ENCODE results near the gene GPR61.

Gene GPR61

DNA sequence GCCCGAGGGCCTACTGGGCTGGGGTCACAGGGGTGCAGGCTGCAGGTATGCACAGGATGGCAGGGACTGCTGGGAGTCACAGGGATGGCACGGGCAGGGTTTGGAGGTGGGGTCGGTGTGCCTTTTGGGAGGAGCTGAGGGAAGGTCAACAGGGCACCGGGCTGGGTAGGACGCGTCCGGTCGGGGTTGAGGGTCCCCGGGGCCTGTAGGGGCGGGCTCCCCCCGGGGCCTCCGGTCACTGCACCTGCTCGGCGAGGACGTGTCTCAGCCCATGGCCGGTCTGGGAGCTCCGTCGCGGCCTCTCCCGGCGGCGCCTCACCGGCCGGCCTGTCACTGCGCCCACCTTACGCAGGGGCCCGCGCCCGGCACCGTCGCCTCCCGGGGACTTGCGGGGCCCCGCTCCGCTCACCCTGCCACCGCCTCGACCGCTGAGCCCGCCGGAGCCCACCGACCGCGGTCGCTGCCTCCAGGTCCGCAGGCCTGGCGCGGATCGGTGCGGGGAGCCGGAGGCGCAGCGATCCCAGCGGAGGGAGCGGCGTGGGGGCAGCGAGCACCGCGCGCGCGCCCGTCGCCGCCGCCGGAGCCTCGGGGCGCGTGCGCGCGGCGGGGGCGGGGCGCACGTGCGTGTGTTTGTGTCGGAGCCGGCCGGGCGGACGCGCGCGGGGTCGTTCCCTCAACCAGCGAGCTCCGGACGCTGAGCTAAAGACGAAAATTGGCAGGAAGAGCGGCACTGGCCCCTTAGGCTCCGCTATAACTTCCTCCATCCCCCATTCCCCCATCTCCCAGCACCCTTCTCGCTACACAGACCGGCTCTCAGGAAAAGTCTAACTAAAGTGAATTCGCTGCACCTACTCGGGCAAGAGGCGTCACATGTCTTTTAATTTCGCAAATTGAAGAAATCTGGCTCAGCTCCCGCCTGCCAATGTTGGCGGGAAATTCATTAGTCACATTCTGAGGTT is 30.2 kb upstream of the GPR61 start, which contains the start of gene AMIGO1:
TSS of gene AMIGO1 (minus strand) at position 552 of the 959 bp plus-strand sequence. CDS start 815 bp downstream, outside the sequence.
- no peak for FAIRE-seq

DNA sequence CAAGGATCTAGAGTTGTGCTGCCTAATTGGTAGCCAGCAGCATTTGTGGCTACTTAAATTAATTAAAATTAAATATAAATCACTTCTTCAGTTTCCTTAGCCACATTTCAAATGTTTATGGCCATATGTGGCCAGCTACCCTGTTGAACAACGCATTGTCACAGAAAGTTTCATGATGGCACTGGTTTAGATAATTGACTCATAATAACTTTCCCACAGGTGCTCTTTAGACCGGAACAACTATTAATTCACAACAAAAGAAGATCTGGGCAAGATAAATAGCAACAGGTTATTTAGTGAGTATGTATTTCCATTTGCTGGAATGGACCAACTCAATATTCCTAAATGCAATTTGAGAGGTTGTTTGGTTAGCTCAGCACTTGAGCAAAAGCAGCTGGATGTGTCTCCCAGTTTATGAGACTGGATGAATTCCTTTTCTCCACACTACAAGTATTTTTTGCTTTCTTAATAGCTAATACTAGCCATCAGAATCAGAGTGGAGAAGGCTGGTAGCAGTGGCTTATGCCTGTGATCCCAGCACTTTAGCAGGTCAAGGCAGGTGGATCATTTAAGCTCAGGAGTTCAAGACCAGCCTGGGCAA is 26.5 kb upstream of the GPR61 start:
- FAIRE-seq, result no peak

DNA sequence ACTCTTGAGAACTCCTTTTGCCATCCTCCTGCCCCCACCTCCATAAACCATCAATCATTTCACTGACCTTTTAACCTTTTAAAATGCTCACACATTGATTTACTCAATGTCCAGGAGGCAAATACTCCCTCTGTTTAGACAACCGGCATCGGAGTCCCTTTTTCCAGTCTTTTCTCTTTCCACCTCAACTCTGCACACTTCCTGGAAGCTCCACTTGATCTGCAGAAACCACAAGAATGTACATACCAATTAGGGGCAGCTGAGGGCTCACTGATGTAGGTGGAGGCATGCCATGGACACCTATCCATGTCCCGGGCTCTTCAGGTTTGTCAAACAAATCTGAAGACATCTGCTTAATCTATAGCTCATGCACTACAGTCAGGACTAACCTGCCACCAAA is 24.8 kb upstream of the GPR61 start:
- no peak for FAIRE-seq

DNA sequence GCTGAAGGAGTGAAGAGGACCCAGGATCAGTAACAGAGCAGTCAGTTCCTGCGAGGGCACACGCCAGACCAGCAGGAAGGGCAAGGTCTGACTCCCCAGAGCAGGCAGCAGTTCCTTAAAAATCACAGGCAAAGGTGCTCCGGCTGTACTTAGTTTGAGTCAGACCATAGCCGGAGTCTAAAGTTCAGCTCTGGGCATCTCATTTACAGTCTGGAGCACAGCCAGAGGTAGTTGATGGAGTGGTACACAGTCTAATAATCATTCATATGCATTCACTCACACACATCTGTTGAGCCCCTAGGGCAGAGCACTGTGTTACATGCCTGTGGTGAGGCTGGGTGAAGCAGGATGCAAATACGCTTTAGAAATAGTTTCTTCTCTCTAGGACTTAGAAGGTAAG is 22.8 kb upstream of the GPR61 start:
- no peak for FAIRE-seq

DNA sequence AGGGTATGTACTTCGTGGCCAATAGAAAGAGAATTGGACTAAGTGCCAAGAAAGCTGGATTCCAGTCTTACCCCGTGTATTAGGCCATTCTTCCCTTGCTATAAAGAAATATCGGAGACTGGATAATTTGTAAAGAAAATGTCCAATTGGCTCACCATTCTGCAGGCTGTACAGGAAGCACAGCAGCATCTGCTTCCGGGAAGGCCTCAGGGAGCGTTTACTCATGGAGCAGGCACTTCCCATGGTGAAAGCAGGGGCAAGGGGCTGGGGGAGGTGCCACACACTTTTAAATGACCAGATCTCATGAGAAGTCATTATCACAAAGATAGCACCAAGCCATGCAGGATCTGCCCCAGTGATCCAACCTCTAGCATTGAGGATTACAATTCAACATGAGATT is 22.3 kb upstream of the GPR61 start:
- no peak for FAIRE-seq

DNA sequence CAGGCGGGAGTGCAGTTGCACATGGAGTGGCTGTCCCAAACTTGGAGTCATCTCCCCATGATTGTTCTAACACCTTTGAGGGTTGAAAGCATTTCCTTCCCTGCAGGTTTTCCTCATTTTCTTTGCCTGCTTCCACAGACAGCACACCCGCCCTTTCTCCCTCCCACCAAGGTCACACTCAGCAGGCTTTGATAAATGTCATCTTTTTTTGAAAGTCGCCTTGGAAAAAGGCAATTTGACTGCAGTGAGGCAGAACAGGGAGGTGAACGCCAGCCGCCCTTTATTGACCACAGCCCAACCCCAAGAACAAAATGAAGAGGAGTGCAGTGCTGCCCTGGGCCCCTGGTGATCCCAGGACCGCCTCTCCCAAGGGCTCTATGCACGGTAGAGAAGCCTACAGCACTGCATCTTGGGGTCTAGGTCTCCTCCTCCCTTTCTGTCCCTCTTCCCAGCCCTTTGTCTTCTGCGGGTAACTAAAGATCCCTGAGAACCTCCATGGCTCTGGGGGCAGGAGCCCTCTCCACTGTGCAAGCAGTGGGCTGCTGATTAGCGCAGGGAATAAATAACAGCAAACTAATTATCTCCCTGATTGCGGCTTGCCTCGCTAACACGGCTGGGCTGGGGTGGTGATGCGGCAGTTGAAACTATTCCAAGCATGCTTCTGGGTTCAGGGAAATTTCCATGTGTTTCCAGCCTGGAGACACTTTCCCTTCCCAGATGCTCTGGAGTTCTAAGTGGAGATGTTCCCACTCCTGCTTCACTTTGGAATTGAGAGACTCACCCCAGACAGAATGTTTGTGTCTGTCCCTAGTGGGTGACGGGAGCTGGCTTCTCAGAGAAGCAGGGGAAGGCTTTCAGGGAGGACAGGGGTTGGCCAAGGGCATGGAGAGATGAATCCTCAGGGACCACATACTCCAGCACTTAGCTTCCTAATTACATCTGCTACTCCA is 18.4 kb upstream of the GPR61 start:
- no peak for FAIRE-seq

DNA sequence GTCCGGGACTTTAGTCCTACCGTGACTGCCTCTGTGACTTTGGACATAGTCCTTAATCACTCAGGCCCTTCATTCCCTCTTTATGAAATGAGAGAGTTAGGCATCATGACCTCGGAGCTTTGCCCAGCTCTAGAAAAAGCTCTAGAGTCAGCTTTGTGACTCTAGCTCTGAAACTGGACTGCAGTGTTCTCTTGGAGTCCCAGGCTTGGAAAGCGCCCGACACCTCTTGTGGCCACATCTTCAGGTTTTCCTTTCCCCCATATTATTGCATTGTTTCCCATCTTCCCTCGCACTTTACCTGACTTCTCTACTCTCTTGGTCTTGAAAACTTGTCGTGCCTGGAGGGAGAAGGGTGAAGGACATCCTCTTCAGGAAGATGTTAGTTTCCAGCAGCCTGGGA is 17.6 kb upstream of the GPR61 start:
- FAIRE-seq, result no peak

GRCh38 chr1:109523706-109524105 is 16.0 kb upstream of the GPR61 start:
- FAIRE-seq, result no peak

DNA sequence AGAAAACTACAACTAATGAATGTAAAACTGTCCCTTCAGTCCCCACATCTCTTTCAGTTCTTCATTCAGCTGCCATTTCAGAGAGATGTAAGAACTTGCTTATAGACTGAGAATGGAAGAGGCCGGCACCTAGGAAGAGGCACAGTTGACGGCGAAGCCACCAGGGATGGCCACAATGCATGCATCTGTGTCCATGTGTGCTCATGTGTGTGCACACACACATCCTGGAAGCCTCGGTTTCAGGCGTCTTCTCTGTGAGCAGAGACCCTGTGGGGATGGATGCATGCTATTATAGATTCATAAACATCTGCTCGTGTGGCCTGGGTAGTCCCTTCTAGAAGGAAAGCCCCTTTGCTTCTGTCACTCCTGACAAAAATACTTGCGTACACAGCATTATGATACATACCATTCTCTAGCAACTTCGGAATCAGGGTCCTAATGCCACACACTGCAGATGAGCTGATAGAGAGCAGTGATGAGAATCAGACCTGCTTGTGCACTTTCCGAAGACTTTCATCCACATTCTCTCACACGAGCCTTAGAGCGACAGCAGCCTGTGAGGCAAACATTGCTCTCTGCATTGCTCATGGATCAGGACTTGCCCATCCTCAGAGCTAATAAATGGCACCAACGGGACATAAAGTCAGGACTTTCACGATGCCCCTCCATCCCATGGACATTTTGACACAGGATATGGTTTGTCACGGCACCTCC is 12.4 kb upstream of the GPR61 start:
- no peak for FAIRE-seq

- FAIRE-seq, result no peak
These were observed 11.6 kb upstream of the GPR61 start for GRCh38 chr1:109527846-109528695.

DNA sequence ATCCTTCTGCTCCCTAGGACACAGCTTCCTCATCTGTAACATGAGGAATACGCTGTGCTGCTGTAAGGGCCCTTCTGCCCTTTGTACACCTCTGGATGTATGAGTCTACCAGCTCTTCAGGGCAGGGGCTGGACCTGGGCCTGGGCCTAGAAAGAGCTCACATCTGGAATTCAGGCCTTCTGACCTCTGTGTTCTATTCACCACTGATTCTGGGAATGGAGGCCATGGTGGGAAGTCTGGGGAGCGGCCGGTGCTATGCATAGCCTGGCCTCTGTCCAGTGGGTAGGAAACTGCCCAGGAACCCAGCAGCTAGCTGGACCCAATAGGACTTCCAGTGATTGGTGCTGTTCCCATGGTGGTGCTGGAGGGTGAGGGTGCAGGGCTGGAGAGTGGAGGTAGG is 11.0 kb upstream of the GPR61 start:
- FAIRE-seq, result no peak

DNA sequence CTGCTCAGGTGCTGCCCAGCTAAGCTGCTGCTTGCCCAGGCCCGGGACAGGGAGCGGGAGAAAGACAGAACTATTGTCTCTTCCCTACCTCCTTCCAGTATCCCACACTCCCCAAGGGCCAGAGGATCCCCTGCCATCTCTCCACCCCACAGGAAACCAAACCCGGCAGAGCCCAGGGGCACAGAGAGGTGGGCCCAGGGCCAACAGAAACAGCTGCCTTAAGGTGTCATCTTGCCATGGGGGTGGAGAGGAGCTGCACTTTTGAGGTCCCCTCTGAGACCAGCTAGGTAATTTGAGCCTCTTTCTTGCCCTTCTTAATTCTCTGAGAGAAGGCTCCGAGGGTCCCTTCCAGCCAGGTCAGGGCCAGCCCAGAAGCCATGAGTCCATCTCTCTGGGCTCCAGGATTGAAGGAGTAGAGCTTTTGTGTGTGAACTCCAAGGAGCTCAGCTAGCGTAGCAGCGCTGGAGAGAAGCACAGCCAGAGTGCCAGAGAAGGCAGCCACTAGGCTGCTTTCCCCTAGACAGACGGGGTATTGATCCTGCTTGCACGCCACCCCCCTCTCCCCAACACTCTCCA is 9.7 kb upstream of the GPR61 start:
- FAIRE-seq, result no peak

- FAIRE-seq, result no peak
These were observed 9.1 kb upstream of the GPR61 start for GRCh38 chr1:109530457-109531087.

DNA sequence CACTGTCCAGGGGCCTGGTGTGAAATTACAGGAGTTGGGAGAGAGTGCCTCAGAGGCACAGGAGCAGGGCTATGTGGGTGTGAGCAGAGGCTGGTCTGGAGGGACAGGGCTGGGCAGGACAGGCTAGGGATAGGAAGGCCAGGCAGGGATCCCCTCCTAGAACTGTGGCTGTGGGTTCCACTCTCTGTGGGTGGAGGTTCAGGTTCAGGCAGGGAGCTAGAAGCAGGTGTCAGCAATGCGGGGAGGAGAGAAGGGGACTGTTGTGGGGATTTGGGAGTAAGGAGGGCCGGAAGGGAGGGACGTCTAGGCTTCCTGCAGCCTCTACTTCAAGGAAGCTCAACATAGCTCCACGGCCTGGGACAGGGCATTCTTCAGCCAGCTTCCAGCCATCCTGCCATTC is 8.3 kb upstream of the GPR61 start:
- FAIRE-seq, result no peak

DNA sequence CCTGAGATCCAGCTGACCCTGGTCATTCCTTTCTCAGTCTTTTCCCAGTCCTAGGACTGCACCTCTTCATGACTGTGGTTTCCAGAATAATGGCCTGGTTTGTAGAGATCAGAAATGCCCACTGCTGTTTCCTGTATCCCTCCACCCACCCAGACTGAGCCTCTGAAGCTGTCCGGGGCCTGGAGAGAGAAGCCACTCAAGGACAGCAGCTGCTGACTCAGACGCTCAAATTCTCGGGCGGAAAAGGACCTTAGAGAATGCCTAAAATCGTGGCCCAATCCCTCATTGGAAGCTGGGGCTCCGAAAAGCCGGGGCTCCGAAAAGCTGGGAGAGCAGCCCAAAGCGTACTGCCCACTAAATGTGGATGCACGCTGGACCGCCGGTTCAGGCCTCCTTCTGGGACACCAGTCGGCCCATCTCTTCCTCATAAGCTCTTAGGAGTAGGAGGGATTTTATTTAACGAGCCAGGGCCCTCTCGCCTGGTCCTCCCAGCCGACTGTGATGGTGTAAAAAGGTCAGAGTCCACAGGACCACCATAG is 7.8 kb upstream of the GPR61 start:
- no peak for FAIRE-seq

DNA sequence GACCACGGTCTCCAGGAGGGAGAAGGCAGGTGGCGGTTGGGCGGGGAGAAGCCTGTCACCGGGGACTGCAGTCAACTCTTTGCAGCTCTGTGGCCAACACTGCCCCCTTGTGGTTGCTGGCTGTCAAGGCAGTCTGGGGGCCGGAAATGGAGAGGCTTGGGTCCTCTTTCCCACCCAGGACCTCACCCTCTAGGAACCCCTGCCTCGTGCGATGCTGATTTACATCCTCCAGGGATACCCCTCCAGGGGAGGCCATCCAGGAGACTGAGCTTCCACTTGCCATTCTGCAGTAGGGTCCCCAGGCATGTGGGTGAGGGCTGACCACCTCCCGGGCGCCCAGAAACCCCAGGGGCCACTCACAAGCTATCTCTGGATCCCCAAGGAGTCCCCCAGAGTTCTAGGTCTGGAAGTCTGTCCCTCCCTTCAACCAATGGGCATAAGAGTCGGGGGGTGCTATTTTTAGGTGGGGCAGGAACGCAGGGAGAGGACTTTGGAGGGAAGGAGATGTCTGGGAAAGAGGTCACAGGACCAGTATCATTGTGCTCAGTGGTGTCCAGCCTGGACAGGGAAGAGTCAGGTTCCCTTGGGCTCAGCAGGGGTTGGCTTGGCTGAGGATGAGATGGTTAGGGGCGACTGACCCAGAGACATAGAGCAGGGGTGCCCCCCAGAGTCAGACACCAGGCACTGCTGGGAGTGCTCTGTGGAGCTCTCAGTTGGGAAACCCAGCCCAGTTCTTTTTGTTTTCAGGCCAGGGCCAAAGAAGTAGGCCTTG is 7.1 kb upstream of the GPR61 start:
- FAIRE-seq, result no peak

GRCh38 chr1:109534307-109534858 is 5.3 kb upstream of the GPR61 start:
- no peak for FAIRE-seq

DNA sequence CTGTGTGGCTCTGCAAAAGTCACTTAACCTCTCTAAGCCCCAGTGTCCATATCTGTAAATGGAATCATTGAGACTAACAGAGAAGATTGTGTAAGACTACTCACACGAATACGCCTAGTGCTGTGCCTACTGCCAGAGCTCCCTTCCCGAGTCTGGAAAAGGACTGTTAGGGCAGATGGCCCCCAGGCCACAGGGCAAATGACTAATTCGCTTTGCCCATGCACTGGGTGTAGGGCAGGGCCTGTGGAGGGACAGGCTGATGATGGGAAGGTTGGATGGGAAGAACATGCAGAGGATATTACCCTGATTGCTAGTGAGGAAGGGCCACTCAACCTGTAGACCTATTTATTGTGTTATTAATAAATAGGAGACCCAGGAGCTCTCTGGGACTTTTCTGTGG is 4.2 kb upstream of the GPR61 start:
- no peak for FAIRE-seq

DNA sequence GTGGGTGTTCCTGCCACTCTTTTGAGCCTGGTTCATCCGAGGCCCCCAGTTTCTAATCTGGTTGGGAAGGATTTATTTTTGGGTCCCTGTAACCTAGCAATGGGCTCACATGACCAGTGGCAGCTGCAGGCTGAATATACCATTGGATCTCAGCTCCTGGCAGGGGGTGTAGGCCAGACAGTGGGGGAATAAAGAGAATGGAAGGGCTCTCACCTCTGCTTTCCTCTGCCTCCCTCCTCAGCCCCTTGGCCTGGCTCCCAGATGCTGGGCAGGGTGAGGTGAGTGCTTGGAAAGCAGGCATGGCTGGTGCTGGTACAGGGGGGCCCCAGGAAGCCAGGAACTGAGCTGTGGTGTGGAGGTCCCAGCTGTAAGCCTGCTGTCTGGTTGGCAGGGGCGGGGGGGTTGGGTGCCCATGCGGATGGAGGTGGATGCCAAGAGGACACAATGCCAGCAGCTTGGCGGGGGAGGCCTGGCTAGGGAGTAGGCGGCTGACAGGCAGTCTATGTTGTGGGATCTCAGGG is 3.6 kb upstream of the GPR61 start:
- no peak for FAIRE-seq
